Loucy (cell line): ENCODE measurements around the gene ATG4B.

ENCODE experiments used
- CTCF ChIP-seq: fragments of 200-600 bp; sonication (generic); conservative IDR thresholded peaks from 2 replicates; pipeline ENCODE4 v1.5.1; 2014; ENCODE audit warnings: mild to moderate bottlenecking, antibody characterized with exemption, low read length
- EZH2phosphoT487 ChIP-seq: fragments of 200-600 bp; IDR thresholded peaks from 2 replicates; pipeline ENCODE4 v1.6.1; 2018; ENCODE audit warnings: antibody characterized with exemption, mild to moderate bottlenecking, moderate library complexity, borderline replicate concordance

GRCh38 chr2:241721852-241722251 is 84.4 kb downstream of the ATG4B start:
- TF ChIP-seq CTCF (no peak), EZH2phosphoT487 (no peak)
